GM18519 (cell line): ENCODE data around the gene CD101.

Source experiments
- ATAC-seq: cut with Tn5 transposase; IDR thresholded peaks from one replicate; pipeline ENCODE4 v1.9.1; 2021; ENCODE audit warnings: mild to moderate bottlenecking, moderate library complexity; ENCODE audit not compliant: unreplicated experiment, low FRiP score

Gene CD101

GRCh38 chr1:116983678-116984077 is 17.9 kb upstream of the CD101 start:
- no peak for ATAC-seq

- ATAC-seq: no peak
Measured at GRCh38 chr1:116984406-116985160, 17.0 kb upstream of the CD101 start.

- ATAC-seq: no peak
Measured at GRCh38 chr1:116986421-116987255, 14.9 kb upstream of the CD101 start.

GRCh38 chr1:116987256-116987555 is 14.4 kb upstream of the CD101 start:
- no peak for ATAC-seq

- ATAC-seq: no peak
Measured at GRCh38 chr1:116988248-116988647, 13.3 kb upstream of the CD101 start.

GRCh38 chr1:116988908-116989307 is 12.7 kb upstream of the CD101 start:
- ATAC-seq: no peak

GRCh38 chr1:116989835-116990234 is 11.7 kb upstream of the CD101 start:
- ATAC-seq: no peak

- ATAC-seq: no peak
Measured at GRCh38 chr1:116990612-116991151, 10.9 kb upstream of the CD101 start.

- ATAC-seq: no peak
Measured at GRCh38 chr1:116991171-116991845, 10.3 kb upstream of the CD101 start.

GRCh38 chr1:116991918-116992317 is 9.6 kb upstream of the CD101 start:
- ATAC-seq: no peak

GRCh38 chr1:116993286-116993685 is 8.3 kb upstream of the CD101 start:
- no peak for ATAC-seq

- ATAC-seq: no peak
Measured at GRCh38 chr1:116994411-116994810, 7.1 kb upstream of the CD101 start.

GRCh38 chr1:116997066-116997465 is 4.5 kb upstream of the CD101 start:
- ATAC-seq: no peak

GRCh38 chr1:116997636-116998035 is 3.9 kb upstream of the CD101 start:
- no peak for ATAC-seq

GRCh38 chr1:116999596-116999995 is 2.0 kb upstream of the CD101 start:
- ATAC-seq: no peak

GRCh38 chr1:117000142-117000541 is 1.4 kb upstream of the CD101 start:
- no peak for ATAC-seq

- ATAC-seq: no peak
Measured at GRCh38 chr1:117003223-117003875, 1.8 kb downstream of the CD101 start.

GRCh38 chr1:117007719-117008013 is 6.1 kb downstream of the CD101 start:
- ATAC-seq: no peak

GRCh38 chr1:117008656-117009055 is 7.1 kb downstream of the CD101 start:
- ATAC-seq: no peak

GRCh38 chr1:117009132-117009531 is 7.6 kb downstream of the CD101 start:
- ATAC-seq: no peak
